WTC11 (cell line): ENCODE results near the gene TMC8. TPM values are rescaled to one million over a fixed set of nuclear protein-coding genes. Genes with fewer than 3 reads are reported as not detected.

Experiments used
- ATAC-seq: fragments of 200-7000 bp; cut with Tn5 transposase; 2 replicates; pipeline ENCODE4 v1.10.0; 2021; ENCODE audit warnings: mild to moderate bottlenecking, moderate library complexity
- CTCF ChIA-PET: fragments of 300-600 bp; sonication (Branson Sonifier 250); formaldehyde crosslinking; loops from one replicate; lab custom pipeline; 2021; ENCODE audit warnings: antibody characterized with exemption; lab: Charles Lee
- POLR2A ChIA-PET: fragments of 350-600 bp; sonication (Branson Sonifier 250); formaldehyde crosslinking; loops from one replicate; lab custom pipeline; 2021; ENCODE audit warnings: antibody characterized with exemption; lab: Charles Lee
- DNase-seq: peaks from one replicate; pipeline ENCODE4 v3.0.0; 2021; ENCODE audit warnings: low spot score
- H3K27ac Mint-ChIP-seq: 2 replicates; pipeline ENCODE4 v1.8.0; 2021; ENCODE audit warnings: mixed read lengths
- H3K27me3 Mint-ChIP-seq: 2 replicates; pipeline ENCODE4 v1.8.0; 2021; ENCODE audit warnings: low read depth, mild to moderate bottlenecking, moderate library complexity, mixed read lengths
- H3K36me3 Mint-ChIP-seq: 2 replicates; pipeline ENCODE4 v1.8.0; 2021; ENCODE audit warnings: mixed read lengths
- H3K4me1 Mint-ChIP-seq: 2 replicates; pipeline ENCODE4 v1.8.0; 2022; ENCODE audit warnings: mixed read lengths
- H3K4me3 Mint-ChIP-seq: 2 replicates; pipeline ENCODE4 v1.8.0; 2021; ENCODE audit warnings: mild to moderate bottlenecking, moderate library complexity, mixed read lengths
- H3K9me3 Mint-ChIP-seq: 2 replicates; pipeline ENCODE4 v1.8.0; 2021; ENCODE audit warnings: mixed read lengths
- ATF2 ChIP-seq: sonication (generic); formaldehyde crosslinking; IDR thresholded peaks from 2 replicates; pipeline ENCODE4 v1.8.1; 2022; ENCODE audit warnings: low read depth, missing genetic modification reagents, borderline replicate concordance
- ATF3 ChIP-seq: sonication (generic); formaldehyde crosslinking; conservative IDR thresholded peaks from 2 replicates; pipeline ENCODE4 v1.8.1; 2022; ENCODE audit warnings: mild to moderate bottlenecking, missing genetic modification reagents
- CREM ChIP-seq: sonication (generic); formaldehyde crosslinking; IDR thresholded peaks from 2 replicates; pipeline ENCODE4 v1.8.1; 2022; ENCODE audit warnings: mild to moderate bottlenecking, missing genetic modification reagents, moderate library complexity
- CTCF ChIP-seq: fragments of 200-600 bp; IDR thresholded peaks from 2 replicates; pipeline ENCODE4 v1.8.0; 2022; ENCODE audit warnings: antibody characterized with exemption
- ELF4 ChIP-seq: sonication (generic); formaldehyde crosslinking; IDR thresholded peaks from 2 replicates; pipeline ENCODE4 v1.8.1; 2022; ENCODE audit warnings: low read depth, mild to moderate bottlenecking, moderate library complexity, missing genetic modification reagents
- ETV6 ChIP-seq: sonication (generic); formaldehyde crosslinking; IDR thresholded peaks from 2 replicates; pipeline ENCODE4 v1.8.1; 2022; ENCODE audit warnings: mild to moderate bottlenecking, missing genetic modification reagents
- FOXP1 ChIP-seq: sonication (generic); formaldehyde crosslinking; IDR thresholded peaks from 2 replicates; pipeline ENCODE4 v1.8.0; 2022; ENCODE audit warnings: missing genetic modification reagents, mild to moderate bottlenecking, moderate library complexity, borderline replicate concordance
- GTF2I ChIP-seq: fragments of 250-450 bp; sonication (Bioruptor Pico); conservative IDR thresholded peaks from 2 replicates; pipeline ENCODE4 v1.4.0; 2021; ENCODE audit warnings: mild to moderate bottlenecking
- HMGA2 ChIP-seq: fragments of 250-450 bp; sonication (Bioruptor Pico); IDR thresholded peaks from 2 replicates; pipeline ENCODE4 v1.4.0; 2021; ENCODE audit warnings: mild to moderate bottlenecking, moderate library complexity
- KAT7 ChIP-seq: sonication (generic); formaldehyde crosslinking; IDR thresholded peaks from 2 replicates; pipeline ENCODE4 v1.8.1; 2023; ENCODE audit warnings: missing genetic modification reagents, mild to moderate bottlenecking, borderline replicate concordance
- MAX ChIP-seq: sonication (generic); formaldehyde crosslinking; IDR thresholded peaks from 2 replicates; pipeline ENCODE4 v1.8.0; 2022; ENCODE audit warnings: mild to moderate bottlenecking, missing genetic modification reagents
- NFYB ChIP-seq: sonication (generic); formaldehyde crosslinking; conservative IDR thresholded peaks from 2 replicates; pipeline ENCODE4 v1.8.0; 2022; ENCODE audit warnings: low read depth, missing genetic modification reagents
- OVOL2 ChIP-seq: fragments of 250-450 bp; sonication (Bioruptor Pico); IDR thresholded peaks from 2 replicates; pipeline ENCODE4 v1.9.0; 2021; ENCODE audit warnings: mild to moderate bottlenecking, borderline replicate concordance
- RORB ChIP-seq: fragments of 250-450 bp; sonication (Bioruptor Pico); IDR thresholded peaks from 2 replicates; pipeline ENCODE4 v1.9.0; 2021; ENCODE audit warnings: mild to moderate bottlenecking
- SMAD3 ChIP-seq: sonication (generic); formaldehyde crosslinking; IDR thresholded peaks from 2 replicates; pipeline ENCODE4 v1.8.0; 2022; ENCODE audit warnings: missing genetic modification reagents, mild to moderate bottlenecking, borderline replicate concordance
- SOX15 ChIP-seq: fragments of 250-450 bp; sonication (Bioruptor Pico); IDR thresholded peaks from 2 replicates; pipeline ENCODE4 v1.9.0; 2021; ENCODE audit warnings: mild to moderate bottlenecking
- TP53 ChIP-seq: sonication (generic); formaldehyde crosslinking; IDR thresholded peaks from 2 replicates; pipeline ENCODE4 v1.8.1; 2023; ENCODE audit warnings: mild to moderate bottlenecking, missing genetic modification reagents
- ZBTB21 ChIP-seq: sonication (generic); formaldehyde crosslinking; IDR thresholded peaks from 2 replicates; pipeline ENCODE4 v1.8.1; 2023; ENCODE audit warnings: mild to moderate bottlenecking, missing genetic modification reagents, borderline replicate concordance
- ZBTB43 ChIP-seq: sonication (generic); formaldehyde crosslinking; IDR thresholded peaks from 2 replicates; pipeline ENCODE4 v1.8.1; 2023; ENCODE audit warnings: mild to moderate bottlenecking, missing genetic modification reagents
- ZNF232 ChIP-seq: sonication (generic); formaldehyde crosslinking; IDR thresholded peaks from 2 replicates; pipeline ENCODE4 v1.8.0; 2022; ENCODE audit warnings: mild to moderate bottlenecking, missing genetic modification reagents
- ZNF263 ChIP-seq: sonication (generic); formaldehyde crosslinking; IDR thresholded peaks from 2 replicates; pipeline ENCODE4 v1.8.1; 2022; ENCODE audit warnings: low read depth, mild to moderate bottlenecking, moderate library complexity, missing genetic modification reagents
- ZNF423 ChIP-seq: fragments of 250-450 bp; sonication (Bioruptor Pico); IDR thresholded peaks from 2 replicates; pipeline ENCODE4 v2.1.2; 2022; ENCODE audit warnings: mild to moderate bottlenecking, moderate library complexity
- ZSCAN18 ChIP-seq: fragments of 250-450 bp; sonication (Bioruptor Pico); IDR thresholded peaks from 2 replicates; pipeline ENCODE4 v2.1.2; 2022; ENCODE audit warnings: mild to moderate bottlenecking, moderate library complexity
- total RNA-seq: library from RNA; stranded (reverse); gene quantifications from 3 replicates; pipeline ENCODE4 v1.2.3, GENCODE V29; 2021
- TF ChIP-seq, protein P1 (sequence below): fragments of 250-450 bp; sonication (Bioruptor Pico); IDR thresholded peaks from 2 replicates; pipeline ENCODE4 v1.8.0; 2021; ENCODE audit warnings: mild to moderate bottlenecking

TMC8 gene
- total RNA-seq, 1 experiment from 2014 or later, result 3.7 TPM

GRCh38 chr17:78176548-78177025 is 46.0 kb downstream of the TMC8 start:
- POLR2A ChIA-PET, result interaction anchor here (0.6 to 1.8 kb wide), 8 partner anchors 10 to 64 kb away, joined by 3 to 11 read pairs (median 4); partner anchors contain the start of genes AFMID, TK1 and TMC6
- Mint-ChIP-seq H3K27ac (no peak overlapping the region), H3K9me3 (no peaks in the 10 kb centered on the region), H3K4me1 (peaks cover 42% of the 10 kb centered on the region), H3K36me3 (peaks cover 62% of the 10 kb centered on the region), H3K4me3 (no peak overlapping the region), H3K27me3 (no peaks in the 10 kb centered on the region)
- ATAC-seq (peak; percentile 65), DNase-seq (peak; percentile 82)
- CTCF ChIA-PET, result interaction anchor here (0.6 to 6.4 kb wide), 37 partner anchors 10 to 790 kb away, joined by 3 to 85 read pairs (median 4); partner anchors contain the start of genes AFMID, BIRC5, TK1 and TMC6
- TF ChIP-seq CTCF, result peak; percentile 84
- no peak for TF ChIP-seq ZNF263

DNA sequence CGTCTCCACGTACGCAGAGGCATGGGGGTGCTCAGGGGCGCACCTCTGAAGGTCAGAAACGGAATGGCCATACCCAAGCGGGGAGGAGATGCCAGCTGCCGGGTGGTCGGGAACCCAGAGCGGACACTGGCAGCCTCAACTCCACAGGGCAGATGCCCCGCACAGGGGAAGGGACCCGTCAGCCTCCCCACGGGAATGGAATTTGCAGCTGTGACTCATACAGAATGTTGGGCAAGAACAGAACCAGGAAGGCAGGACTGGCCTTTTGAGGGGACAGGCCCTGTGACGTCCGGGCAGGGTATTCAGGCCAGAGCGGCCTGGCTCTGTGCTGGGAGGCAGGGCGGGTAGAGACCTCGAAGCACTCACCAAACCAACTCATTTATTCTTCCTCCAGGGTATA is 48.8 kb downstream of the TMC8 start:
- ChIA-PET CTCF (interaction anchor here (1.2 kb wide), 1 partner anchor 27 kb away, joined by 5 read pairs; no protein-coding TSS in a partner anchor), POLR2A (no interaction called here)
- DNase-seq (no peak), ATAC-seq (no peak)
- no peaks in the 10 kb centered on the region for H3K27me3 Mint-ChIP-seq
- H3K9me3 Mint-ChIP-seq, result no peaks in the 10 kb centered on the region
- peaks cover 22% of the 10 kb centered on the region for H3K4me1 Mint-ChIP-seq
- no peak overlapping the region for H3K4me3 Mint-ChIP-seq
- H3K36me3 Mint-ChIP-seq, result peaks cover 71% of the 10 kb centered on the region
- no peak overlapping the region; the same call in 1 of the 2 replicates for H3K27ac Mint-ChIP-seq
- TF ChIP-seq ZNF232 (CRISPR knock-in tag), result no peak
- no peak for TF ChIP-seq CREM (CRISPR knock-in tag)
- no peak for TF ChIP-seq FOXP1
- no peak for TF ChIP-seq SOX15
- no peak for TF ChIP-seq GTF2I (CRISPR knock-in tag)
- no peak for TF ChIP-seq ZSCAN18 (CRISPR knock-in tag)
- TF ChIP-seq ZBTB43 (CRISPR knock-in tag), result no peak
- TF ChIP-seq RORB (CRISPR knock-in tag), result no peak
- TF ChIP-seq KAT7, result no peak
- no peak for TF ChIP-seq NFYB
- TF ChIP-seq, all 79 proteins: peak for 0

DNA sequence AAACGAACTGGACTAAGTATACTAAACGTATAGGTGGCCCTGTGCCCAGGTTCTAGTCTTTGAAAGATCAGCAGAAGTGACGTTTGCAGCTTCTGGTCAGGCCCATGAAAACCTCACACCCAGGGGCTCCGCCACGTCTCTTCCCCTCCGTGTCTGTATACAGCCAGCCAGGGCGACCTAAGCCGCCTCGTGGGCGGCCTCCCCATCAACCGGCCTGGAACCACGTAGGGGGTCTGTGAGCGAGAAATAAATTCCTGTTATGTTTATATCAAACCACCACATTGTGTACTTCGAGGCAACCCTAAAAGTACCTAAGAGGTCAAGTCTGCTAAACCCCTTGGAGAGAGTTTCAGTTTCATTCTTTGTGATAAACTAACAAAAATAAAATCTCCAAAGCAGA is 49.5 kb downstream of the TMC8 start:
- CTCF ChIA-PET, result interaction anchor here (1.2 kb wide), 1 partner anchor 26 kb away, joined by 5 read pairs; no protein-coding TSS in a partner anchor
- Mint-ChIP-seq H3K9me3 (no peaks in the 10 kb centered on the region), H3K4me3 (no peak overlapping the region), H3K4me1 (peaks cover 26% of the 10 kb centered on the region), H3K36me3 (peaks cover 75% of the 10 kb centered on the region), H3K27me3 (no peaks in the 10 kb centered on the region), H3K27ac (no peak overlapping the region)
- DNase-seq, result no peak
- no peak for ATAC-seq
- POLR2A ChIA-PET, result no interaction called here
- TF ChIP-seq ETV6 (CRISPR knock-in tag) (no peak), HMGA2 (CRISPR knock-in tag) (no peak), ZNF423 (CRISPR knock-in tag) (no peak), MAX (CRISPR knock-in tag) (no peak), KAT7 (no peak), TP53 (CRISPR knock-in tag) (no peak), OVOL2 (CRISPR knock-in tag) (no peak), ATF3 (no peak), ATF2 (CRISPR knock-in tag) (no peak), ELF4 (CRISPR knock-in tag) (no peak), SMAD3 (CRISPR knock-in tag) (no peak), ZBTB21 (no peak), ZSCAN18 (CRISPR knock-in tag) (no peak)
- TF ChIP-seq, protein P1, sequence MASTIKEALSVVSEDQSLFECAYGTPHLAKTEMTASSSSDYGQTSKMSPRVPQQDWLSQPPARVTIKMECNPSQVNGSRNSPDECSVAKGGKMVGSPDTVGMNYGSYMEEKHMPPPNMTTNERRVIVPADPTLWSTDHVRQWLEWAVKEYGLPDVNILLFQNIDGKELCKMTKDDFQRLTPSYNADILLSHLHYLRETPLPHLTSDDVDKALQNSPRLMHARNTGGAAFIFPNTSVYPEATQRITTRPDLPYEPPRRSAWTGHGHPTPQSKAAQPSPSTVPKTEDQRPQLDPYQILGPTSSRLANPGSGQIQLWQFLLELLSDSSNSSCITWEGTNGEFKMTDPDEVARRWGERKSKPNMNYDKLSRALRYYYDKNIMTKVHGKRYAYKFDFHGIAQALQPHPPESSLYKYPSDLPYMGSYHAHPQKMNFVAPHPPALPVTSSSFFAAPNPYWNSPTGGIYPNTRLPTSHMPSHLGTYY (CRISPR knock-in tag), result no peak
